Adipocyte (in vitro differentiated cells): ENCODE results near the gene SRD5A3.
A peak's percentile ranks its signal among the peaks of the same experiment; 100 is the strongest.

Source experiments
- DNase-seq: peaks from one replicate; pipeline ENCODE4 v3.0.0-alpha.2; 2015; ENCODE audit warnings: low read depth
- H3K27me3 ChIP-seq: replicated peaks from 2 replicates; pipeline ENCODE4 v1.7.0; 2013; ENCODE audit warnings: mild to moderate bottlenecking, low read length, moderate library complexity; ENCODE audit not compliant: control insufficient read depth, insufficient read depth
- H3K36me3 ChIP-seq: 2 replicates; pipeline ENCODE4 v1.7.0; 2013; ENCODE audit warnings: low read length, mild to moderate bottlenecking, moderate library complexity; ENCODE audit not compliant: control insufficient read depth, insufficient read depth, severe bottlenecking
- H3K4me1 ChIP-seq: 2 replicates; pipeline ENCODE4 v1.7.0; 2013; ENCODE audit warnings: mild to moderate bottlenecking, low read length, moderate library complexity; ENCODE audit not compliant: control insufficient read depth, insufficient read depth
- H3K4me3 ChIP-seq: 2 replicates; pipeline ENCODE4 v1.7.0; 2013; ENCODE audit warnings: mild to moderate bottlenecking, low read length, moderate library complexity
- H3K9ac ChIP-seq: 2 replicates; pipeline ENCODE4 v1.7.0; 2013; ENCODE audit warnings: mild to moderate bottlenecking, low read length, moderate library complexity
- H3K9me3 ChIP-seq: 2 replicates; pipeline ENCODE4 v1.7.0; 2013; ENCODE audit warnings: mild to moderate bottlenecking, low read length, moderate library complexity; ENCODE audit not compliant: control insufficient read depth

Gene SRD5A3

DNA sequence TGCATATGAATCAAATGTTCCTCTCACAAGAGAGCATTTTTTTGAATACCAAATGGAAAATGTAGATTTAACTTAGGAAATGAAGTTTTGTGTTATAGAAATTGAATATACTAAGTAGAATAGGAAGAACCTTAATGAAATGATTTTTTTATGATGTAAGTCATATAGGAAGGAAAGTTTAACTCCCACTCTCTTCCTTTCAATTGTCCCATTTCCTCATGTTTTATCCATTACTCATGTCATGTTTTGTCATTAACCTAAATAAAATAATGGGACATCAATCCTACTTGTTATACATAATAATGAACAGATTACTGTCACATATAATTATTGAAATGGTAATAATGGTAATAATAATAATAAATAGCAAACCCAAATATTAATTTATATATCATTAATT is 22.7 kb upstream of the SRD5A3 start:
- Histone ChIP-seq H3K9me3 (no peaks in the 10 kb centered on the region), H3K4me1 (no peaks in the 10 kb centered on the region), H3K4me3 (no peak overlapping the region), H3K9ac (no peak overlapping the region), H3K36me3 (no peaks in the 10 kb centered on the region), H3K27me3 (no peaks in the 10 kb centered on the region)
- no peak for DNase-seq

DNA sequence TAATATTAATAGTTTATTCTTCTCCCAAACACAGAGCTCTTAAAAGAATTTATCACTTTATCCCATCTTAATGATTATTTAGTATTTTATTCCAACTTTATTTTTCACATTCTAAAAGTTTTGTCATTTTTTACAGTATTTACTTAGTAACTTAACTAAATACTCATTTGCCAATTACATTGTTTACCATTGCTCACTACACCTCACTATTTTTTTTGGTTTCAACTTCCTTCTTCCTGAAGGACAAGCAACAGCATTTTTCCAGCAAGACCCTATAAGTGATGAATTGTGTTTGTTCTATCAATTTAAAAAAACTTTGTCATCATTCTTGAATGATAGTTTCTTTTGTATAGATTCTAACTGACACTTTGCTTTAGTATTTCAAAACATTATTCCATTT is 19.4 kb upstream of the SRD5A3 start:
- no peak overlapping the region for H3K9ac ChIP-seq
- no peaks in the 10 kb centered on the region for H3K4me1 ChIP-seq
- no peaks in the 10 kb centered on the region for H3K27me3 ChIP-seq
- H3K36me3 ChIP-seq = no peaks in the 10 kb centered on the region
- no peak overlapping the region for H3K4me3 ChIP-seq
- no peak for DNase-seq
- peaks cover 8% of the 10 kb centered on the region for H3K9me3 ChIP-seq

- Histone ChIP-seq H3K36me3 (no peaks in the 10 kb centered on the region), H3K4me1 (no peaks in the 10 kb centered on the region), H3K4me3 (no peak overlapping the region), H3K27me3 (no peaks in the 10 kb centered on the region), H3K9ac (no peak overlapping the region), H3K9me3 (peaks cover 8% of the 10 kb centered on the region)
- DNase-seq = no peak
Observed at GRCh38 chr4:55329012-55329411, 17.0 kb upstream of the SRD5A3 start.

DNA sequence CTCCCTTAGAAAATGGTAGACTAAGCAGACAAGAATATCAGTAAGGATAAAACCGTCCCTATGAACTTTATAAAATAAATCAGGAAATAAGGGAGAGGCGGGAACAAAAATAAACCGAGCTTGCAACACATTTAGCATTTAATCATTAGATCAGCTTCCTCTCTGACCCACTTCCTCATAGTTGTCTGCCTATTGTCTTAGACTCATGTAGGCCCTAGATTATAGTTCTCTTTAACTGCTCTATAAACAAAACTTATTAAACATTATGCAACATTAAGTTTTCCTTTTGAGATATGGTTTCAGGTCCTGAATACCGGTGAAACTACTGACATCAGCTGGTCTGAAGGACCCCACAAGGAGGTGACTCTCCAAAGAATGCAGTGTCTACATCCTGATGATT is 15.8 kb upstream of the SRD5A3 start:
- H3K36me3 ChIP-seq = no peaks in the 10 kb centered on the region
- H3K9ac ChIP-seq = no peak overlapping the region
- H3K4me1 ChIP-seq = no peaks in the 10 kb centered on the region
- no peak overlapping the region for H3K4me3 ChIP-seq
- DNase-seq = no peak
- peaks cover 8% of the 10 kb centered on the region for H3K9me3 ChIP-seq
- no peaks in the 10 kb centered on the region for H3K27me3 ChIP-seq

- Histone ChIP-seq H3K27me3 (no peaks in the 10 kb centered on the region), H3K9ac (no peak overlapping the region), H3K36me3 (no peaks in the 10 kb centered on the region), H3K4me3 (no peak overlapping the region), H3K9me3 (no peaks in the 10 kb centered on the region), H3K4me1 (no peaks in the 10 kb centered on the region)
- no peak for DNase-seq
Observed at GRCh38 chr4:55336138-55337034, 9.7 kb upstream of the SRD5A3 start.

DNA sequence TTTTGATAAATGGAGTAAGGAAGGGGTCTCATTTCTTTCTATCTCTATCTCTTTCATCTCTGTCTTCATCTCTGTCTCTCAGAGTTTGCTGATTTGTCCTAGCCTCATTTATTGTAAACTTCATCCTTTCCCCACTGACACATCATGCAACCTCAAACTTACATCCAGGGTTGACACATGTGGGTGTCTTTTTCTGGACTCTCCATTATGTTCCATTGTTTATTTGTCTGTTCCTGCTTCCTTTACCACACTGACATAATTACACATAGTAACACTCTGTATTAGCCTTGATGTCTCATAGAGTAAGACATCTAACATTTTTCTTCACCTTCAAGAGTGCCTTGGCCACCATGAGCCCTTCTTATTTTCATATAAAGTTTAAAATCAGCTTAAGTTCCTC is 8.1 kb upstream of the SRD5A3 start:
- Histone ChIP-seq H3K27me3 (no peaks in the 10 kb centered on the region), H3K4me3 (no peak overlapping the region), H3K36me3 (no peaks in the 10 kb centered on the region), H3K4me1 (no peaks in the 10 kb centered on the region), H3K9ac (no peak overlapping the region), H3K9me3 (no peaks in the 10 kb centered on the region)
- DNase-seq = no peak

- Histone ChIP-seq H3K4me1 (no peaks in the 10 kb centered on the region), H3K9ac (no peak overlapping the region), H3K36me3 (no peaks in the 10 kb centered on the region), H3K9me3 (no peaks in the 10 kb centered on the region), H3K4me3 (no peak overlapping the region), H3K27me3 (no peaks in the 10 kb centered on the region)
- DNase-seq = no peak
Observed at GRCh38 chr4:55338486-55338885, 7.6 kb upstream of the SRD5A3 start.

DNA sequence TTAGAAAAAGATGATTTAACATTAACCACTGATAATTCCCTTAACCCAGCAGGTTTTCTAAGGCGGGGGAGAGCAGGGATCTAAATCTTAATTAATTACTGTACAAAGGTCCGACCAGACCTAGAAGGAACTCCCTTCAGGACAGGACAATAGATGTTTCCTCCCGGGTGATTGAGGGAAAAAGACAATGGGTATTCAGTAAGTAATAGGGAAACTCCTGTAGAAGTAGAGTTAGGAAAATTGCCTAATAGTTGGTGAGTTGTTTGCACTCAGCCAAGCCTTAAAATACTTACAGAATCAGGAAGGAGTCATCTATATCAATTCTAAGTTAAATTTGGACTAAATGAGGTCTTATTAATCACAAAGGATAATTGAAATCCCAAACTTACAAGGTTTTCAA is 5.8 kb upstream of the SRD5A3 start:
- Histone ChIP-seq H3K4me1 (no peaks in the 10 kb centered on the region), H3K9me3 (no peaks in the 10 kb centered on the region), H3K4me3 (no peak overlapping the region), H3K36me3 (no peaks in the 10 kb centered on the region), H3K27me3 (no peaks in the 10 kb centered on the region), H3K9ac (no peak overlapping the region)
- DNase-seq = no peak

- DNase-seq = no peak
- Histone ChIP-seq H3K36me3 (no peaks in the 10 kb centered on the region), H3K9me3 (no peaks in the 10 kb centered on the region), H3K27me3 (no peaks in the 10 kb centered on the region), H3K4me3 (no peak overlapping the region), H3K9ac (no peak overlapping the region), H3K4me1 (peaks cover 25% of the 10 kb centered on the region)
Observed at GRCh38 chr4:55343887-55344286, 2.2 kb upstream of the SRD5A3 start.

GRCh38 chr4:55345054-55345453 is 988 bp upstream of the SRD5A3 start:
- no peaks in the 10 kb centered on the region for H3K27me3 ChIP-seq
- no peak overlapping the region for H3K9ac ChIP-seq
- no peaks in the 10 kb centered on the region for H3K36me3 ChIP-seq
- no peaks in the 10 kb centered on the region for H3K9me3 ChIP-seq
- no peak for DNase-seq
- peaks cover 25% of the 10 kb centered on the region for H3K4me1 ChIP-seq
- no peak overlapping the region for H3K4me3 ChIP-seq

GRCh38 chr4:55346851-55347255 is 811 bp downstream of the SRD5A3 start:
- H3K36me3 ChIP-seq = no peaks in the 10 kb centered on the region
- no peaks in the 10 kb centered on the region for H3K27me3 ChIP-seq
- no peaks in the 10 kb centered on the region for H3K9me3 ChIP-seq
- peak overlapping the region; percentile 89 for H3K4me3 ChIP-seq
- peak overlapping the region; percentile 91 for H3K9ac ChIP-seq
- peaks cover 43% of the 10 kb centered on the region for H3K4me1 ChIP-seq
- no peak for DNase-seq
